Small intestine (tissue), 4 donors: Measurements from ENCODE around the gene ESF1. TPM values are rescaled to one million over a fixed set of nuclear protein-coding genes. Genes with fewer than 3 reads are reported as not detected.

ENCODE experiments used
- polyA plus RNA-seq, 4 donors: library from polyadenylated mRNA; stranded (reverse) in 3 of 4; unstranded in 1 of 4; fragments of 200-250 nt in 3 of 4; fragments of 120-200 nt in 1 of 4; gene quantifications; one replicate each; pipeline versions ENCODE4 v1.2.1 to v1.2.3, GENCODE V29; 2013
- donor health status: healthy with polysubstance abuse.
- donor health status: Bipolar disorder and iron deficiency.
- donor health status: healthy.

The ESF1 gene
- polyA plus RNA-seq, 4 donors: 7.2 to 18.9 (median 8.8) TPM

Other genes with a start within 250 kb of the ESF1 start
- gene TASP1, start 146.0 kb downstream of the ESF1 start, polyA plus RNA-seq: 10 to 100 TPM in 1 of 4 donors, 1 to 10 TPM in 3; 3.0 to 13.3 (median 5.6) TPM
- gene NDUFAF5, start 109 bp upstream of the ESF1 start, polyA plus RNA-seq: 10 to 100 TPM; 18.3 to 46.7 (median 27.3) TPM
- gene SEL1L2, start 205.7 kb upstream of the ESF1 start, polyA plus RNA-seq: not detected
- gene MACROD2, start 210.6 kb upstream of the ESF1 start, polyA plus RNA-seq: 1 to 10 TPM in 3 of 4 donors, under 1 TPM in 1; 1.00 to 4.8 (median 1.4) TPM